GM21825 (cell line): ENCODE data around the gene TES.

Experiments
- ATAC-seq: cut with Tn5 transposase; IDR thresholded peaks from one replicate; pipeline ENCODE4 v1.9.1; 2021; ENCODE audit warnings: mild to moderate bottlenecking, moderate library complexity; ENCODE audit not compliant: unreplicated experiment

TES gene

DNA sequence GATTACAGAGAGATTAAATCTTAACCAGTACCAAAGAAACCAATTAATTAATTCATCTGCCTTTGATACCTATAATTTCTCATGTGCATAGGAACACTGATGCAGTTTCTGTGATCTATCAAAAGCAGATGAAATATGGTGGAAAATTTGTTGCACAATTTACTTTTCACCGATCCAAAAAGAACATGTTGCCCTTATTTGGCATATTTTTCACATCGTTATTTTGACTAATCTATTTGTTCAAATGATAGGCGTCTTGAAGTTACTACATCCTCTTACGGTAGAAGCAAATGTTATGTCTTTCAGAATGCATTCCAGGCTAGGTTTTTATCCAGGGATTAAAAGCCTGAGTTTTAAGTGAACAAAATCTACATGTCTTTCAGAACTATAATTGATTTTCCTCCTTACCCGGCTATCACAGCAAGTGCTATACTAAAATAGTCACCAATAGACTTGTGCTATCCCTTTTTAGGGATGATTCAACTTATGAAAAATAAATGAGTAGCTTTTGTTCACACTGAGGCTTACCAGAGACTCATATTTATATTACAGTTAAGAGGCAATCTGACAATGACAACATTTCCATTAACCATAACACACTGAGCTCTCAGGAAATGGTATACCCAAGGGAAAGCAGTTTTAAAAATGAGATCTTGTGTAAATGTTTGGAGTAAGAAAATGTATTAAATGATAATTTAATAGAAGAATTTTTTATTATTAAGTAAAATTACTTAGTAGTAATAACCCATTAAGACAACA is 16.8 kb upstream of the TES start:
- no peak for ATAC-seq

DNA sequence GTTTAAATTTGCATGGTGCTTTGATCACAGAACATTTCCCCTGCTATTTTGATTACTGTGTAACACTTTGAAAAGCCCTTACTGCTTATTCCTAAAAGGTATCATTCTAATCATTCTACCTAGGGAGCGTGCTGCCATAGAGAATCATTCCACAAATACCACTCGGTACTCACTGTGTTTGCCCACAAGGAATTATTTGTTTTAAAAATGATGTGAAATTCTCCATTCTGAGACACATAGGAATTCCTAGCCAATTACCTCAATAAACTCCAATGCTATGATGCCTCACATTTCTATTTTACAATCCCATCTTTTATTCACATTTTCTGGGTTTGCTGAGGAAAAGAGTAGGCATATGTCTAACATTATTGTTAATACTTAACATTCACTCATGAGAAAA is 16.2 kb upstream of the TES start:
- ATAC-seq: no peak

DNA sequence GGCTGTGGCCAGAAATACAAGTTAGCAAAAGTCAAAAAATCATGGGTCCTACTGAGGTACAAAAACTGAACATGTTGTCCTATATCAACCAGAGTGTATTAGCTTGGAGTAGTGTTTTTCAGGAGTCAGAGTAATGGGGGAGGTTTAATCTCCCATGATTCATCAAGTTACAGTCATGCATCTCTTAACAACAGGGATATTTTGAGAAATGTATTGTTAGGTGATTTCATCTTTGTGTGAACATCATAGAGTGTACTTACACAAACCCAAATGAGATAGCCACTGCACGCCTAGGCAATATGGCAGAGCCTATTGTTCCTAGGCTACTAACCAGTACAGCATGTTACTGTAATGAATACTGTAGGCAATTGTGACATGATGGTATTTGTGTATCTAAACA is 14.9 kb upstream of the TES start:
- no peak for ATAC-seq

- no peak for ATAC-seq
These were observed 13.4 kb upstream of the TES start for GRCh38 chr7:116196947-116197346.

- ATAC-seq: no peak
These were observed 13.0 kb upstream of the TES start for GRCh38 chr7:116197360-116197759.

- ATAC-seq: no peak
These were observed 11.5 kb upstream of the TES start for GRCh38 chr7:116198748-116199410.

DNA sequence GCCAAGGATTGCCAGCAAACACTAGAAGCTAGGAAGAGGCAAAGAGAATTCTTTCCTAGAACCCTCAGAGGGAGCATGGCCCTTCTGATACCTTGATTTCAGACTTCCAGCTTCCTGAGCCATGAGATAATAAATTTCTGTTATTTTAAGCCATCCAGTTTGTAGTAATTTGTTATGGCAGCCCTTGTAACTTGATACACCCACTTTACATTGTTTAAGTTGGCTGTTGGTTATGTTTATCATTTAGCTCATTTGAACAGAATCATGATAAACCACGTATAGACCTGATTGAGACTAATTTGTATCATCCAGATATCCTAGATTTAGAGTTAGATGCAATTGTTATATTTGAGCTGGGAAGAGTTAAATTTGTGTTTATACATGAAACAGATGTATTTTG is 9.4 kb upstream of the TES start:
- ATAC-seq: no peak

DNA sequence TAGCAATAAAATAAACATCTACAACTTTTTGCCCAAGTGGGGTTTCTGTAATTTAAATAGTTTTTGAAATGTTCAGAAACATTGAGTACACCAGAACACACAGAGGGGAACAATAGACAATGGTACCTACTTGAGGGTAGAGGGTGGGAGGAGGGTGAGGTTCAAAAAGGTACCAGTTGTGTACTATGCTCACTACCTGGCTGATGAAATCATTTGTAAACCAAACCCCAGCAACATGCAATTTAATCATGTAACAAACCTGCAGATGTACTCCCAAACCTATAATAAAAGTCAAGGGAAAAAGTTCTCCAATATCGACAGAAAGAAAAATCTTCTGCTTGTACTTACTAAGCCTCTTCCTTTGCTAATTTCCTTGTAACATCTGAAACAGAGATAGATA is 4.2 kb upstream of the TES start:
- ATAC-seq: no peak

GRCh38 chr7:116208919-116209318 is 1.4 kb upstream of the TES start:
- ATAC-seq: no peak

DNA sequence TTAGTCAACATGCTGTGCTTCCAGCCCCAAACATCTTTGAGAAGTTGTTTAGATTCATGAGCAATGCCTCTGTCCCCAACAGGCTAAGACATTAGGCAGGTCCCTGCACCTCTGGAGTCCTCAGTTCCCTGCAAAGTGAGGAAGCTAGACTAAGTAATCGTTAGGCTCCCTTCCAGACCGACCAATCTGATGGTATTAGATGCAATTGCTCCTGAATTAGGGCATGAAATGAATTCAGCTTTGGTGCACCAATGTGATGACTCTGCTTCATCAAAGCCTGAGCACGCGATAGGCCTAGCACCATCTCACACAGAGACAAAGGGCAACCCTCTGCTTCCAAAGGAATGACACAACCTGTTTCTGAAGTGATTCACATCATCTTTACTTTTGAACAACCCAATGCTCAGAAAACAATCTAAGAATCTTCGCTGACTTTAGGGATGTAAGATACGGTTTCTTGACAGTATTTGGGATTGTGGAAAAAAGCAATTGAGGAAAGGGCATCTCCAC is 723 bp upstream of the TES start:
- ATAC-seq: no peak

DNA sequence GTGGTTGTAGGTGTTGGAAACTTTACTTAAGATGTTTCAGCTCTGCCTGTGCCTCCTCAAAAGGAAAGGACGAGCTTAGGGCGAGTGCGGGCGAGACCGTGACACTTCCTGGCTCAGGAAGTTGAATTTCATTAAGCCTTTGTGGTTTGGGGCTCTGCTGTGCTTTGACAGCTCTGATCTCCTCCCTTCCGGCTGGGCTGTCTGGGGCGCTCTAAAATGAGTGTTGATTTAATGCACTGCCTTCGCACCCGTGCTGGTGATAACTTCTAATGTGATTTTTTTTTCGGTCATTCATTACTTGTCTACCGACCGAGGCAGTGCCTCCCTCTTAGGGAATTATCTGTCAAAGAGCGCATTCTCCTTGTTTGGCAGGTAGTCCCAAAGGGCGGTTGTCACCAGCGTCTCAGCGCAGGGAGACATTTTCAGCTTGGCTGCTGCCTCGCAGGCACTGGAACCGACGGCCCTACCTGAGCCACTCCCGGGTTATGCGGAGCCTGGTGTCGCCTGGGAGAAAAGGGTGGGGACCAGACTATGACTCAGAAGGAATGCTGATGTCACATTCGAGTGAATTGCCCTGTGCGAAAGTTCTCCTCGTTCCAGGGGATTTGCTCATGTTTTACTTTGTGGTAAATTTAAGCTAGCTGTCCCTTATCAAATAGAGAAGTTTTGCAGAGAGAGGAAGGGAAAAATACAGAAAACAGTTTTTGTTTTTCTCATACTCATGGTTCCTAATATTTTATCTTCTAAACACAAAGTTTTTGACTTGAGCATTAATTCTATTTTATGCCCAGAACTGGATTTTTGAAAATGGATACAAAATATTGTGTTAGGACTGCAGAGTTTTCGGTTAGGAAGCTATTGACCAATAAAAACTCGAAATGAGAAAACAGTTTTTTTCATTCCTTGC is 920 bp downstream of the TES start:
- peak; percentile 73 for ATAC-seq

DNA sequence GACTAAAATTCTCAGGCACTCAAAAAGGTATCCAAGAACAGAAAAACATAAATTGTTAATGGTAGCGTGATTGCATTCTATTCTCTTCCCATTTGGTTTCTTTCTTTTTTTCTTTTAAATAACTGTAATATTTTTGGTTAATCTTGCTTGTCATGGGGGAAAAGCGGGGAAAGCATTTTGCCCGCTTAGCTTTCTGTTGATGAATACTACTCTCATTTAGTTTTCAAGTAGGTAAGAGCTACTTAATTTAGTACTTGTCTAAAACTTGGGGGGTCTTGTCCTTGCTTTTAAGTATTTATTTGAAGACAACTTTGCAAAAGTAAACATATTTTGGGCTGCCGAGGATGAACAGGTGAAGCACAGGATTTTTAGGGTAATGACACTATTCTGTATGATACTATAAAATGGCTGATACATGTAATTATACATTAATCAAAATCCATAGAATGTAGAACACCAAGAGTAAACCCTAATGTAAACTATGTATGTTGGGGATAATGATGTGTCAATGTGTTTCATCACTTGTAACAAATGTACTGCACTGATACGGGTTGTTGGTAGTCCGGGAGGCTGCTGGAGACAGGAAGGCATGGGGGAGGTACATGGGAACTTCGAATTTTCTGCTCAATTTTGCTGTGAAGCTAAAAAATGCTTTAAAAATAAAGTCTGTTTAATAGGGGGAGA is 1.7 kb downstream of the TES start:
- ATAC-seq: no peak

DNA sequence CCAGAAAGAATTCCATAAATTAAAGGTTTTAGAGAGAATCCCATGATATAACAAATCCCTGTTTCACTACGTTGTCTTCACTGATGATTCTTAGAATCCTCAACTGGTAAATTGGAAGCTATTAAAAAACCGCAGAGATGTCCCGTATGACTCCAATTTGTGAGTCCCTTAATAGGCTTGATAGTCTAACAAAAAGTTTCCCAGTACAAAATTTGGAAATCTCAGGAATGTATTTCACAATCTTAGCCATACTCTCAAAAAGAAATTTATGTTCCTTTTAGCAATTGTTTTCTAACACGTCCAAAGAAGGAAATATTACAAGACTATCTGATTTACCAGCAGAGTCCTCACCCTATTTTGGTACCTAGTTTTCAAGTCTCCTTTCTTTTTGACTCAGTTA is 2.5 kb downstream of the TES start:
- no peak for ATAC-seq

DNA sequence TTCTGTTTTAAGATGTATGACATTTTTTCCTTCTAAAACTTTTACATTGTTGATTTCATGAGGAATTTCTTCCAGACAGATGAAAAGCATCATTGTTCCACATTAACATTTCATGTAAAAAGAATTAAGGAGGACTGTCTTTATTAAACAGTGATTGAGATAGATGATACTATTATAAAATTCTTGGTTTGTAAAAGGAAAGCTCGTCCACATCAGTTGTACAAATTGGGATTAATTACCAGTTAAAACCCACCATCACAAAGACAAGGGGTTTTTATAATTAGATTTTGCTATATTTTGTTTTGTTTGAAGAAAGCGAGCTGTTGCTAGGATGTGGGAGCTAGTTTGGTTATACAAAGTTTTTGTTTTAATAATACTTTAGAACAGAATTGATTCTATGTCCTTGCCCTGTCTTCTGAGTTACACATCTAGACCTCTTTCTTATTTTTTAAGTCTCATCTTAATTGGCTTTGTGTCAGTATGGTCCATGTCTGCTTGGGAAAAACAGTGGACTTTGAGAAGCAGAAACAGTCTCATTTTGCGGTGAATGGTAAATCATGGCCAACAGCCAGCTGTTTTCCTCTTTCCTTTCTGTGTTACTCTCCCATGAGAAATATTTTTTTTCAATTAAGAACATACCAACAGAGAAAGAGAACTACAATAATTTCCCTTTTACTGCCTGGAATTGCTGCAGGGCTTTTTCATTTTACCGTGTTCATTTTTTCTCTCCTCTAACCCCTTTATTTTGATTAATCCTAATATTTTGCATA is 3.2 kb downstream of the TES start:
- no peak for ATAC-seq

- ATAC-seq: no peak
These were observed 4.6 kb downstream of the TES start for GRCh38 chr7:116214921-116215320.

DNA sequence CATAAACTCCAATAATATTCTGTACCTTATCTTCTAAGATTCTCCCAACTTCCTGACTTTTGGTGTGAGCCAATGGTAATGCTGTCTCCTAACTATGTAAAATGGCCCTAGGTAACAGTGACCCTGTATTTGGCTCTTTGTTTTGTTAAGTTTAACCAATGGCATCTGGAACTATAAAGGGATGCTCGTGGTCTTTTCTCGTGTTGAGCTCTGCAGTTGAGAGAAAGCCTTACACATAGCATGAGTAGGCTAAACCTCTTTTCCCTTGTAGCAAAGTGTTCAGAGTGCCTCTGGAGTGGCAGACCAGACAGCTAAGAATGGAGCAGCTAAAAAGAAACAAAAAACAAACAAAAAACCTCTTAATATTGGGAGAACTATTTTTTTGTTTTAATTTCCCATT is 5.2 kb downstream of the TES start:
- ATAC-seq: no peak

DNA sequence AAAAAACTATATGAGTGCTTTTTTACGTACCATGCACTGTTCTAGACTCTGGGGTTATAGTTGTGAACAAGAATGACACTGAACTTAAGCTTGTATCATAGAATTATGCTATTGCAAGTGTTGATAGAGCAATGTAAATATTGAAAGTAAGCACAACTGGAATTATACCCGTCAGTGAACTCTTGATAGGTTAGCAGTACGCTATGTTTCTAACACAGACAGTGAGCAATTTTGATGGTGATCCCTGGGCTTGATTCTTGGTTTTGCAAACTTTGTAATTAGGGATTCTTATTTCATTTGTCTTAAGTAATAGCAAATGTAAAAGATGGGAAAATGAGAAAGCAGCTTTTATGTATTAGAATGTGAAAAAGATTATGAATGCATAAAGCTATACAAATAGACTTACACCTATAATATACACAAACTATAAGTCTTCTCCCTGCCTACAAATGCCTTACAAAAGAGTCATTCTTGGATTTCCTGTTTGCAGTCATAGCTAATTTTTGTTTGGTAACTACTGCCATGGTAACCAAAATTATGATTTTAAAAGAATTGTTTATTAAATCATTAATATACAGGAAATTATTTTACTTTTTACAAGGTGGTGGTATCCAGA is 6.7 kb downstream of the TES start:
- ATAC-seq: no peak

- ATAC-seq: no peak
These were observed 7.8 kb downstream of the TES start for GRCh38 chr7:116218051-116218645.

DNA sequence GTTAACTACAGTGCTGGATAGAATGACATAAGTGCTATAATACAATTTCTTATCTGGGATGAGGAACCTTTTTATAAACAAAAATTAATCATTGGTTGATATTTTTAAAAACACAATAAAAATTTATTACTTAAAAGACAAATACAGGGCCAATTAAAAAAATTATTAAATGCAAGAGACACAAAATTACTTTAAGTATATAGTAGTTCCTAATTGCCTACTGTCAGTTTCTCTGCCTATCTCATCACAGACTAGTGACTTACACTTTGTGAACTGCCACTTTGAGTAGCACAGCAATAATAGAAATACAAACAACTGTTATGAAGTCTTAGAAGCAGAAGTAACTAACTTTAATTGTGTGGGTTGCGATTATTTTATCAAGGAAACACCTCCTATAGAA is 8.4 kb downstream of the TES start:
- ATAC-seq: no peak
